Stimulated activated memory B cell treated with anti-CD40 and anti-IgM and Interleukin-4, amounts not matched to agents 10 μg/mL and 1 μg/mL and 100 μg/mL, for 72 hours (primary cell): Measurements from ENCODE around the gene MS4A6A.
"Not testable (repeated sequence)": the region's sequence is repeated elsewhere in the genome, so short reads cannot be mapped to it uniquely, and the experiment has no call there.

ENCODE experiments used
- ATAC-seq: fragments of 150-1000 bp; cut with Tn5 transposase; 2 replicates; pipeline ENCODE4 v1.10.0; 2021
- H3K27ac Mint-ChIP-seq: one replicate; pipeline ENCODE4 v1.8.0; 2022; ENCODE audit warnings: mild to moderate bottlenecking, mixed read lengths
- H3K27me3 Mint-ChIP-seq: one replicate; pipeline ENCODE4 v1.8.0; 2022; ENCODE audit warnings: mixed read lengths
- H3K36me3 Mint-ChIP-seq: one replicate; pipeline ENCODE4 v1.8.0; 2022; ENCODE audit warnings: mixed read lengths
- H3K4me1 Mint-ChIP-seq: one replicate; pipeline ENCODE4 v1.8.0; 2022; ENCODE audit warnings: mixed read lengths
- H3K4me3 Mint-ChIP-seq: one replicate; pipeline ENCODE4 v1.8.0; 2022; ENCODE audit warnings: mild to moderate bottlenecking, moderate library complexity, mixed read lengths
- H3K9me3 Mint-ChIP-seq: one replicate; pipeline ENCODE4 v1.8.0; 2022; ENCODE audit warnings: mixed read lengths

MS4A6A gene, protein sequence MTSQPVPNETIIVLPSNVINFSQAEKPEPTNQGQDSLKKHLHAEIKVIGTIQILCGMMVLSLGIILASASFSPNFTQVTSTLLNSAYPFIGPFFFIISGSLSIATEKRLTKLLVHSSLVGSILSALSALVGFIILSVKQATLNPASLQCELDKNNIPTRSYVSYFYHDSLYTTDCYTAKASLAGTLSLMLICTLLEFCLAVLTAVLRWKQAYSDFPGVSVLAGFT

GRCh38 chr11:60182541-60183330 lies at the start of gene MS4A6A:
Gene MS4A6A, minus strand, starts transcription at chr11:60183083. Its CDS starts 1,356 bp downstream, at chr11:60181727.
- H3K9me3 Mint-ChIP-seq = peaks cover 4% of the 10 kb centered on the region
- H3K27ac Mint-ChIP-seq = no peak within 1 kb of the TSS
- H3K4me3 Mint-ChIP-seq = no peak within 1 kb of the TSS
- ATAC-seq = no peak
- peaks cover 10% of the 10 kb centered on the region for H3K36me3 Mint-ChIP-seq
- peaks cover 41% of the 10 kb centered on the region for H3K4me1 Mint-ChIP-seq
- H3K27me3 Mint-ChIP-seq = no peaks in the 10 kb centered on the region

DNA sequence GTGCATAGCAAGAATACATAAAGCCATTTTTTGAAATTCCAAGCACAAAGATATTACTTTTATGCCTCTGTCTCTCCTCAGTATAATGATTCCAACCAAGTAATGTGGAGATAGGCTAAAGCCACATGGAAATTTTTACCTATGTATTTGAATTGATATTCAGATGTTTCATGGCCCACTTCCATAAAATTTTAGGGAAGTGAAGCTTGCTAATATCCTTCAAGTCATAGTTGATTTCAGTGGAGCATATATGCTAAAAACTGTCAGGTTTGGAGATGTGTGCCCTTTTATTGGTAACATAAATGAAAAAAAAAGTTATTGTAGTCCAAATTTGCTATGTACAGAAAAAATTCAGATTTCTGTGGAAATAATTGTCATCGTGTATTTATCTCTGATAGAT lies 47.8 kb upstream of the MS4A6A start:
- Mint-ChIP-seq H3K27ac (no peak overlapping the region), H3K4me3 (no peak overlapping the region), H3K27me3 (no peaks in the 10 kb centered on the region), H3K4me1 (no peaks in the 10 kb centered on the region), H3K36me3 (no peaks in the 10 kb centered on the region), H3K9me3 (no peaks in the 10 kb centered on the region)
- ATAC-seq = no peak

DNA sequence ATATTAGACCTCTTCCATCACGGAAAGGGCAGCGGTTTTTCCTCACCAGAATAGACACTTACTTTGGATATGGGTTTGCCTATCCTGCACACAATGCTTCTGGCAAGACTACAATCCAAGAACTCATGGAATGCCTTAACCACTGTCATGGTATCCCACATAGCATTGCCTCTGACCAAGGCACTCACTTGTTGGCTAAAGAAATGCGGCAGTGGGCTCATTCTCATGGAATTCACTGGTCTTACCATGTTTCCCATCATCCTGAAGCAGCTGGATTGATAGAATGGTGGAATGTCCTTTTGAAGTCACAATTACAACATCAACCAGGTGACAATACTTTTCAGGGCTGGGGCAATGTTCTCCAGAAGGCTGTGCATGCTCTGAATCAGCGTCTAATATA lies 39.3 kb upstream of the MS4A6A start:
- Mint-ChIP-seq H3K27me3 (peaks cover 11% of the 10 kb centered on the region), H3K4me3 (no peak overlapping the region), H3K27ac (no peak overlapping the region), H3K36me3 (no peaks in the 10 kb centered on the region), H3K4me1 (no peaks in the 10 kb centered on the region), H3K9me3 (no peaks in the 10 kb centered on the region)
- ATAC-seq = no peak

DNA sequence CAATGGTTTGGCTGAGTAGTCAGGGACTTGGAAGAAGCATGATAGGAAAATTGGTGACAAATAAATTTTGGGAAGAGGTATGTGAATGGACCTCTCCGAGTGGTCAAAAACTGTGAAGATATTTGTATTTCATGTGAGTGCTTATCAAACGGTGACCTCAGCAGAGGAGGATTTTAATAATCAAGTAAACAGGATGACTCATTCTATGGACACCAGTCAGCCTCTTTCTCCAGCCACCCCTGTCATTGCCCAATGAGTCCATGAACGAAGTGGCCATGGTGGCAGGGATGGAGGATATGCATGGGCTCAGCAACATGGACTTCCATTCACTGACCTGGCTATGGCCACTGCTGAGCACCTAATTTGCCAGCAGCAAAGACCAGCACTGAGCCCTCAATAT lies 38.8 kb upstream of the MS4A6A start:
- Mint-ChIP-seq H3K27ac (no peak overlapping the region), H3K4me1 (no peaks in the 10 kb centered on the region), H3K9me3 (no peaks in the 10 kb centered on the region), H3K36me3 (no peaks in the 10 kb centered on the region), H3K27me3 (peaks cover 11% of the 10 kb centered on the region), H3K4me3 (no peak overlapping the region)
- no peak for ATAC-seq

- Mint-ChIP-seq H3K9me3 (no peaks in the 10 kb centered on the region), H3K4me3 (no peak overlapping the region), H3K27me3 (peaks cover 11% of the 10 kb centered on the region), H3K4me1 (no peaks in the 10 kb centered on the region), H3K36me3 (no peaks in the 10 kb centered on the region), H3K27ac (no peak overlapping the region)
- ATAC-seq = no peak
Measured at GRCh38 chr11:60221181-60221580, 38.3 kb upstream of the MS4A6A start.

DNA sequence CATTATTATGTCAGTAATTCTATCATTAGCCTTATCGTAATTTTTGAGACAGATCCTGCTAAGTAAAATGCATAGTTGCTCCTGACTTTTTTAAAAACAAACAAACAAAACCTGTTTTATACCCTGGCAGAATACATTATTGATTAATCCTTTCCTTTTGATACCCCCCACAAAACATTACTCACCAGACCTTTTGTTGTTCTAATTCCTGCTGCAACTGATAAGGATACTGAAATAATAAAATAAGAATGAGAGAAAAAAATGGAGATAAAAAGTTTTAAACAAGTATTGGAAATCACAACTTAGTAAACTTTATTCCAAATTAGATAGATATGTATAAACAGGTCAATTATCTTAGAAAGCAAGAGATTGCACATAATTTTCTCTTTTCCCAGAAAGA lies 31.5 kb upstream of the MS4A6A start:
- no peak for ATAC-seq
- no peak overlapping the region for H3K4me3 Mint-ChIP-seq
- no peaks in the 10 kb centered on the region for H3K36me3 Mint-ChIP-seq
- peaks cover 6% of the 10 kb centered on the region for H3K4me1 Mint-ChIP-seq
- peaks cover 18% of the 10 kb centered on the region for H3K27me3 Mint-ChIP-seq
- no peaks in the 10 kb centered on the region for H3K9me3 Mint-ChIP-seq
- H3K27ac Mint-ChIP-seq = no peak overlapping the region

DNA sequence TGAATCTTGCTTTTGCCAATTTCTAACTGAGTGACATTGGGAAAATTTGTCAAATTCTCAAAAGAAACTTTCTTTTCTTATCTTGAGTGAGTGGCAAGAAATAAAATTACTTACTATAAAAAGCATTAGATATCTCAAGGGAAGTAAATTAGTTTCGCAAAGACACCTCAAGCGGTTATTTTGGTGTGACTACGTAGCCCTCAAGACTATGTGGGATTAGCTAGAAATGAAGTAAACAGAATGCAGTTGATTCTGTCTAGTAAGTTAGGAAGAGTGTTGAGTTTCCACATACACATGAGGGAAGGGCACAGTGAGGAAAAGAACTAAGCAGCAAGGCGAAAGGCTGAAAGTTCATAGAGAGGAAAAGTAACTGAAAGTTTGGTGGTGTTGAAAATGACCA lies 28.3 kb upstream of the MS4A6A start:
- Mint-ChIP-seq H3K27me3 (peaks cover 7% of the 10 kb centered on the region), H3K4me3 (no peak overlapping the region), H3K4me1 (peaks cover 15% of the 10 kb centered on the region), H3K36me3 (no peaks in the 10 kb centered on the region), H3K27ac (no peak overlapping the region), H3K9me3 (no peaks in the 10 kb centered on the region)
- no peak for ATAC-seq

GRCh38 chr11:60209977-60210376 lies 27.1 kb upstream of the MS4A6A start:
- ATAC-seq = no peak
- Mint-ChIP-seq H3K4me3 (no peak overlapping the region), H3K36me3 (no peaks in the 10 kb centered on the region), H3K9me3 (no peaks in the 10 kb centered on the region), H3K4me1 (peaks cover 27% of the 10 kb centered on the region), H3K27me3 (peaks cover 7% of the 10 kb centered on the region), H3K27ac (no peak overlapping the region)

- Mint-ChIP-seq H3K9me3 (no peaks in the 10 kb centered on the region), H3K4me3 (no peak overlapping the region), H3K27me3 (peaks cover under 1% of the 10 kb centered on the region), H3K27ac (no peak overlapping the region), H3K4me1 (peaks cover 35% of the 10 kb centered on the region), H3K36me3 (no peaks in the 10 kb centered on the region)
- no peak for ATAC-seq
Measured at GRCh38 chr11:60208951-60209350, 26.1 kb upstream of the MS4A6A start.

GRCh38 chr11:60208146-60208895 lies 25.4 kb upstream of the MS4A6A start:
- H3K27ac Mint-ChIP-seq = no peak overlapping the region
- no peak overlapping the region for H3K4me3 Mint-ChIP-seq
- H3K27me3 Mint-ChIP-seq = no peaks in the 10 kb centered on the region
- no peaks in the 10 kb centered on the region for H3K36me3 Mint-ChIP-seq
- peaks cover 35% of the 10 kb centered on the region for H3K4me1 Mint-ChIP-seq
- no peak for ATAC-seq
- H3K9me3 Mint-ChIP-seq = no peaks in the 10 kb centered on the region

DNA sequence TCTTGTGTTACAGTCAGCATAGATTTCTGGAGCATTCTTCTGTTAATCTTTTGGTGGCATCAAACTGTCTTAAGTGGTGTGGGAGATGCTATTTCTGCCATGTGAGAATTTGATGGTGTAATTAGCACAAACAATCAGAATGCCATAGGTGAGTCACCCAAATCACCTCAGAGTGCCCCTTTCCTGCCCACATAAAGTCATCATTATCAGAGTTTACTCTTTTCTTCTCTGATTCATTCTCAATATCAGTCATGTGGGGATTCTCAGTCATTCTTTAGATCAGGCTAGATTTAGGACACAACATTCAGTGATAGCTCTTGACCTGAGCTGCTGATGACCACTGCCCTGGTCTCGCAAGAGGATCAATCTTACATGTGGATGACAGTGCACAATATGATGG lies 23.7 kb upstream of the MS4A6A start:
- ATAC-seq = peak; percentile 81
- Mint-ChIP-seq H3K27ac (no peak overlapping the region), H3K36me3 (no peaks in the 10 kb centered on the region)

DNA sequence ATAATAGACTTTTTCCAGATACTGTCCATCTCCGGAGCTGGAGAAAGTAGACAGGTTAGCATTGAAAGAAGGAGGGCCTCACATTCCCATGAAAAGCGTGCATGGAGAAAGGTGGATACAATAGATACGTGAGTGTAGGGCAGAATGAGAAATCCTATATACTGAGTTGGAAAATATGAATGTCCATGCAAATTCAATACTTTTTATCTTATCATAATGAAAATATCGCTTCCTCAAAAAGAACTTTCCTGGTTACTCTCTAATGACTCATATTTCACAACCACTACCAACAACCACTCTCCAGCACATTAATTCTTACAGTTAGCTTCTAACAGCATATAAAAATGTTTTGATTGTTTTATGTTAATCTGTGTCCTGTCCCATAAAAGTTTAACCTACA lies 22.0 kb upstream of the MS4A6A start:
- H3K36me3 Mint-ChIP-seq = no peaks in the 10 kb centered on the region
- no peaks in the 10 kb centered on the region for H3K27me3 Mint-ChIP-seq
- H3K27ac Mint-ChIP-seq = no peak overlapping the region
- no peak overlapping the region for H3K4me3 Mint-ChIP-seq
- peaks cover 29% of the 10 kb centered on the region for H3K4me1 Mint-ChIP-seq
- H3K9me3 Mint-ChIP-seq = no peaks in the 10 kb centered on the region
- ATAC-seq = peak; percentile 81

More for the DNA sequence above, 23.7 kb upstream of the MS4A6A start:
- no peak overlapping the region for H3K4me3 Mint-ChIP-seq
- H3K27me3 Mint-ChIP-seq = no peaks in the 10 kb centered on the region
- no peaks in the 10 kb centered on the region for H3K9me3 Mint-ChIP-seq
- peaks cover 35% of the 10 kb centered on the region for H3K4me1 Mint-ChIP-seq

GRCh38 chr11:60201334-60201733 lies 18.5 kb upstream of the MS4A6A start:
- not testable (repeated sequence) for H3K9me3 Mint-ChIP-seq, H3K36me3 Mint-ChIP-seq, ATAC-seq, H3K27ac Mint-ChIP-seq, H3K4me3 Mint-ChIP-seq
- H3K4me1 Mint-ChIP-seq = peaks cover 22% of the 10 kb centered on the region
- peaks cover 13% of the 10 kb centered on the region for H3K27me3 Mint-ChIP-seq

DNA sequence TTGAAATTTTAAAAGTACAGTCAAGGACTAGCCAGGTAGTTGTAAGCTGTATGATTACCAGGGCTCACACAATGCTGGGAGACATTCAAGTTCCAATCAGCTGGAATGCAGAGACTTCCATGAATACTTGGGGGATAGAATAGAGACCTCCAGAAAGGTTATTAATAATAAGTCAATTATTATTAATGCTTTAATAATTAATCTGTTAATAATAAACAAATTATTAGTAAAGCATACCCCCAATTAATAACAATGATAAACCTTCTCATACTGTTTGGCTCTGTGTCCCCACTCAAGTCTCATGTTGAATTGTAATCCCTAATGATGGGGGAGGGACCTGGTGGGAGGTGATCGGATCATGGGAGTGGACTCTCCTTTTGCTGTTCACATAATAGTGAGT lies 14.6 kb upstream of the MS4A6A start:
- no peak overlapping the region for H3K4me3 Mint-ChIP-seq

DNA sequence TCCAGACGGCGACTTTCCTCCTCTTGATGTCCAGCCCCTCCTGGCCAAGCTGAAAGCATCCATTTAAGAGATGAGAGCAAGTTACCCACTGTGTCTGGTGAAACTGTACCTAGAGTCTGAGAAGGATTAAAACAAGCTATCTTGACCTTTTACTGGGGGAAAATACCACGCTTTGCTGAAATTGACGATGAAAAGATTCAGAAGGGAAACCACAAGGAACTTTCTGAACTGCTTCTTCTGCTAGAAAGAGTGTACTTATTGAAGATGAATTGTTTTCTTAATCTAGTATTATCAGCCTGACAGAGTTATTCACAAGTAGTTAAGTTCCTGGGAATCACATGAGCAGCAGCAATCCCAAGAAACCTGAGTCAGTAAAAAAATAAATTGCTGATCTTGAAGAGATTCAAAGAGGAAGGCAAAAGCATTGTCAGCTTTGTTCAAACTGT lies 13.1 kb upstream of the MS4A6A start:
- peaks cover 7% of the 10 kb centered on the region for H3K36me3 Mint-ChIP-seq
- H3K4me3 Mint-ChIP-seq = no peak overlapping the region
- H3K27ac Mint-ChIP-seq = peak overlapping the region; percentile 32
- peak; percentile 60 for ATAC-seq
- H3K4me1 Mint-ChIP-seq = peaks cover 22% of the 10 kb centered on the region
- peaks cover 23% of the 10 kb centered on the region for H3K27me3 Mint-ChIP-seq
- H3K9me3 Mint-ChIP-seq = peaks cover 7% of the 10 kb centered on the region

More for the DNA sequence above, 14.6 kb upstream of the MS4A6A start:
- Mint-ChIP-seq H3K9me3 (peaks cover 7% of the 10 kb centered on the region), H3K27ac (no peak overlapping the region), H3K36me3 (peaks cover 7% of the 10 kb centered on the region), H3K4me1 (peaks cover 22% of the 10 kb centered on the region), H3K27me3 (peaks cover 23% of the 10 kb centered on the region)
- no peak for ATAC-seq
